IMR-90 (cell line): ENCODE results near the gene CLEC5A. TPM values are rescaled to one million over a fixed set of nuclear protein-coding genes. Genes with fewer than 3 reads are reported as not detected.

Experiments
- ATAC-seq: fragments of 200-7000 bp; cut with Tn5 transposase; 2 replicates; pipeline ENCODE4 v1.9.1; 2020; ENCODE audit warnings: low read depth, mild to moderate bottlenecking, moderate library complexity
- BruUV-seq: library from RNA; stranded (reverse); fragments of 400-500 nt; replicated peaks from 2 replicates; lab custom pipeline; 2021; lab: Mats Ljungman, UMichigan
- CTCF ChIA-PET: fragments of 300-600 bp; formaldehyde crosslinking; extraction: SDS; loops from one replicate; lab custom pipeline; 2021; ENCODE audit warnings: antibody characterized with exemption; lab: Yijun Ruan, JAX
- POLR2A ChIA-PET: fragments of 300-600 bp; sonication (Branson Sonifier 250); formaldehyde crosslinking; loops from one replicate; lab custom pipeline; 2022; ENCODE audit warnings: antibody characterized with exemption; ENCODE audit not compliant: unreplicated experiment; lab: Charles Lee
- DNase-seq: peaks from one replicate; pipeline ENCODE4 v3.0.0; 2013
- H2AFZ ChIP-seq: replicated peaks from 2 replicates; pipeline ENCODE3; 2013; ENCODE audit warnings: low read length, mild to moderate bottlenecking; ENCODE audit not compliant: poor library complexity
- H2AK5ac ChIP-seq: 2 replicates; pipeline ENCODE4 v1.6.1; 2013; ENCODE audit warnings: low read depth, low read length, inconsistent platforms
- H2AK9ac ChIP-seq: replicated peaks from 2 replicates; pipeline ENCODE3; 2013; ENCODE audit warnings: mild to moderate bottlenecking, low read depth, low read length, moderate library complexity; ENCODE audit not compliant: poor library complexity
- H2BK120ac ChIP-seq: 2 replicates; pipeline ENCODE4 v1.6.1; 2013; ENCODE audit warnings: low read depth, low read length, inconsistent platforms
- H2BK15ac ChIP-seq: 3 replicates; pipeline ENCODE4 v1.6.1; 2013; ENCODE audit warnings: low read depth, low read length, inconsistent platforms
- H2BK20ac ChIP-seq: 2 replicates; pipeline ENCODE4 v1.6.1; 2013; ENCODE audit warnings: low read depth, mild to moderate bottlenecking, inconsistent platforms, low read length, moderate library complexity
- H2BK5ac ChIP-seq: 2 replicates; pipeline ENCODE4 v1.6.1; 2013; ENCODE audit warnings: mild to moderate bottlenecking, low read depth, low read length, inconsistent platforms; ENCODE audit not compliant: poor library complexity, severe bottlenecking
- H3K14ac ChIP-seq: replicated peaks from 2 replicates; pipeline ENCODE4 v1.6.1; 2013; ENCODE audit warnings: low read depth, low read length, inconsistent platforms
- H3K18ac ChIP-seq: 2 replicates; pipeline ENCODE4 v1.6.1; 2013; ENCODE audit warnings: low read depth, low read length, control low read depth
- H3K23ac ChIP-seq: 2 replicates; pipeline ENCODE4 v1.6.1; 2013; ENCODE audit warnings: low read depth, low read length, inconsistent platforms
- H3K27ac ChIP-seq: 2 replicates; pipeline ENCODE4 v1.5.1; 2013; ENCODE audit warnings: mild to moderate bottlenecking, control low read depth, low read length; ENCODE audit not compliant: insufficient read depth
- H3K27me3 ChIP-seq: 2 replicates; pipeline ENCODE4 v1.6.1; 2013; ENCODE audit warnings: low read length; ENCODE audit not compliant: control insufficient read depth, insufficient read depth
- H3K36me3 ChIP-seq: 2 replicates; pipeline ENCODE4 v1.6.1; 2013; ENCODE audit warnings: low read length, mixed read lengths; ENCODE audit not compliant: control insufficient read depth, insufficient read depth
- H3K4ac ChIP-seq: 2 replicates; pipeline ENCODE4 v1.6.1; 2013; ENCODE audit warnings: low read depth, low read length, inconsistent platforms
- H3K4me1 ChIP-seq: 2 replicates; pipeline ENCODE4 v1.6.1; 2013; ENCODE audit warnings: low read length, mixed read lengths; ENCODE audit not compliant: control insufficient read depth, insufficient read depth
- H3K4me2 ChIP-seq: 2 replicates; pipeline ENCODE4 v1.6.1; 2013; ENCODE audit warnings: low read depth, mild to moderate bottlenecking, control low read depth, low read length, moderate library complexity
- H3K4me3 ChIP-seq: 2 replicates; pipeline ENCODE4 v1.5.1; 2013; ENCODE audit warnings: low read depth, mild to moderate bottlenecking, control low read depth, low read length, moderate library complexity; ENCODE audit not compliant: insufficient read depth
- H3K56ac ChIP-seq: 2 replicates; pipeline ENCODE4 v1.6.1; 2013; ENCODE audit warnings: low read length, inconsistent platforms; ENCODE audit not compliant: insufficient read depth; ENCODE audit errors: extremely low read depth
- H3K79me1 ChIP-seq, 2 experiments: 2 replicates each; pipeline ENCODE4 v1.6.1; 2013; ENCODE audit warnings: low read length in 2 of 2, inconsistent platforms in 1 of 2, low read depth in 1 of 2
- H3K9ac ChIP-seq: 2 replicates; pipeline ENCODE4 v1.6.1; 2013; ENCODE audit warnings: low read depth, low read length, control low read depth
- H3K9me1 ChIP-seq: 2 replicates; pipeline ENCODE4 v1.6.1; 2013; ENCODE audit warnings: low read length, inconsistent platforms; ENCODE audit not compliant: insufficient read depth
- H3K9me3 ChIP-seq: 2 replicates; pipeline ENCODE4 v1.6.1; 2013; ENCODE audit warnings: low read length; ENCODE audit not compliant: control insufficient read depth, insufficient read depth
- H4K20me1 ChIP-seq: 2 replicates; pipeline ENCODE4 v1.6.1; 2013; ENCODE audit warnings: low read length, inconsistent platforms; ENCODE audit not compliant: insufficient read depth
- H4K5ac ChIP-seq: 2 replicates; pipeline ENCODE4 v1.6.1; 2013; ENCODE audit warnings: mild to moderate bottlenecking, low read depth, low read length, control low read depth
- H4K8ac ChIP-seq, 2 experiments: 2 replicates each; pipeline ENCODE4 v1.6.1; 2013; ENCODE audit warnings: low read depth in 2 of 2, low read length in 2 of 2, control low read depth in 1 of 2, inconsistent platforms in 1 of 2
- H4K91ac ChIP-seq: 2 replicates; pipeline ENCODE4 v1.6.1; 2013; ENCODE audit warnings: low read depth, low read length, inconsistent platforms; ENCODE audit not compliant: insufficient read depth
- CTCF ChIP-seq: conservative IDR thresholded peaks from 2 replicates; pipeline ENCODE4 v1.5.1; 2012; ENCODE audit warnings: mild to moderate bottlenecking, low read depth, low read length, improper control_type of control experiment
- MAFK ChIP-seq: IDR thresholded peaks from 2 replicates; pipeline ENCODE4 v1.6.1; 2012; ENCODE audit warnings: low read depth, low read length, improper control_type of control experiment
- MAZ ChIP-seq: IDR thresholded peaks from 2 replicates; pipeline ENCODE4 v1.6.1; 2012; ENCODE audit warnings: low read depth, mild to moderate bottlenecking, low read length, improper control_type of control experiment, moderate library complexity, borderline replicate concordance
- MXI1 ChIP-seq: IDR thresholded peaks from 2 replicates; pipeline ENCODE4 v1.6.1; 2012; ENCODE audit warnings: low read depth, mild to moderate bottlenecking, low read length, moderate library complexity, borderline replicate concordance
- SMC3 ChIP-seq: fragments of 150-350 bp; IDR thresholded peaks from 2 replicates; pipeline ENCODE4 v1.6.1; 2016; ENCODE audit warnings: low read depth, mild to moderate bottlenecking, antibody characterized with exemption, low read length, moderate library complexity
- dilution Hi-C: fragments of 300-500 bp; cut with HindIII; formaldehyde crosslinking; loops from one replicate; pipeline ENCODE4 v1.14.3; 2018; ENCODE audit warnings: low sequenced_read_pairs; ENCODE audit not compliant: unreplicated experiment
- in situ Hi-C: fragments of 300-500 bp; cut with MboI; formaldehyde crosslinking; loops from 3 replicates; pipeline ENCODE4 v1.14.3; 2019; ENCODE audit warnings: low sequenced_read_pairs, inconsistent platforms, mixed read lengths
- intact Hi-C: fragments of 100-400 bp; cut with micrococcal nuclease; formaldehyde crosslinking; loops from 2 replicates; pipeline ENCODE4 v1.10.0; 2022
- polyA plus RNA-seq, 3 experiments: library from polyadenylated mRNA; depleted of rRNA; stranded (reverse); fragments of >200 nt; gene quantifications; 2 replicates each; pipeline ENCODE4 v1.2.3, GENCODE V29; 2012; ENCODE audit warnings: low replicate concordance in 1 of 3
- total RNA-seq: library from RNA; depleted of rRNA; stranded (reverse); fragments of >200 nt; gene quantifications from 2 replicates; pipeline ENCODE4 v1.2.3, GENCODE V29; 2012

The CLEC5A gene
- total and polyA plus RNA-seq, 2 of the 4 experiments (the other 2 are of a cell fraction) = not detected

- ChIA-PET CTCF (no interaction called here), POLR2A (no interaction called here)
- Histone ChIP-seq H2BK15ac (no peak overlapping the region), H2BK20ac (no peak overlapping the region), H3K27me3 (no peaks in the 10 kb centered on the region), H3K4me3 (no peak overlapping the region), H3K4me2 (no peak overlapping the region), H4K91ac (no peak overlapping the region), H2AFZ (no peak overlapping the region), H4K20me1 (no peaks in the 10 kb centered on the region), H3K9me1 (no peaks in the 10 kb centered on the region), H3K9me3 (peaks cover 15% of the 10 kb centered on the region; the same call in 1 of the 2 replicates), H4K5ac (no peak overlapping the region), H3K9ac (no peak overlapping the region), H3K4ac (no peak overlapping the region), H2BK5ac (no peak overlapping the region), H3K18ac (no peak overlapping the region), H2BK120ac (no peak overlapping the region), H3K36me3 (no peaks in the 10 kb centered on the region), H3K27ac (no peak overlapping the region), H2AK9ac (no peak overlapping the region), H3K23ac (no peak overlapping the region), H2AK5ac (no peak overlapping the region), H3K14ac (no peak overlapping the region), H3K56ac (no peak overlapping the region), H4K8ac (no peak overlapping the region), H3K4me1 (no peaks in the 10 kb centered on the region), H3K79me1 (no peaks in the 10 kb centered on the region)
- in situ Hi-C loops (no loop called here), dilution Hi-C loops (no loop called here), intact Hi-C loops (no loop called here)
- ATAC-seq (no peak), DNase-seq (no peak)
- TF ChIP-seq MAZ (no peak), MXI1 (no peak), SMC3 (no peak), MAFK (no peak), CTCF (no peak)
- BruUV-seq = no TSS peak
These were observed 35.4 kb downstream of the CLEC5A start for GRCh38 chr7:141911391-141911790.
